HCT116 (cell line): ENCODE data around the gene LAMA1. TPM values are rescaled to one million over a fixed set of nuclear protein-coding genes. Genes with fewer than 3 reads are reported as not detected.

Experiments used
- ATAC-seq: fragments of 200-7000 bp; cut with Tn5 transposase; 2 replicates; pipeline ENCODE4 v1.9.1; 2020; ENCODE audit warnings: mild to moderate bottlenecking, moderate library complexity
- BruUV-seq: library from RNA; stranded (reverse); fragments of 400-500 nt; replicated peaks from 2 replicates; lab custom pipeline; 2021; lab: Mats Ljungman, UMichigan
- CTCF ChIA-PET: fragments of 300-600 bp; sonication (Branson Sonifier 250); formaldehyde crosslinking; loops from one replicate; lab custom pipeline; 2021; ENCODE audit warnings: antibody characterized with exemption; lab: Charles Lee
- POLR2A ChIA-PET: fragments of 300-600, 350-600 bp; sonication (Branson Sonifier 250); formaldehyde crosslinking; loops from one replicate; lab custom pipeline; 2021; ENCODE audit warnings: antibody characterized with exemption; lab: Charles Lee
- RAD21 ChIA-PET, 2 experiments: fragments of 300-600 bp; sonication (Branson Sonifier 250); formaldehyde crosslinking; loops; one replicate each; lab custom pipeline; 2023; ENCODE audit warnings: low total read pairs in 2 of 2; ENCODE audit not compliant: uncharacterized antibody in 2 of 2, unreplicated experiment in 2 of 2, low non-redundant PET in 1 of 2; lab: Charles Lee
- DNase-seq: peaks from one replicate; pipeline ENCODE4 v3.0.0-alpha.2; 2010; ENCODE audit warnings: low read depth, low spot score
- H2AFZ ChIP-seq: fragments of 200-600 bp; shearing (Covaris generic), sonication (generic); 2 replicates; pipeline ENCODE4 v1.6.1; 2017; ENCODE audit warnings: low read depth, mixed run types, mixed read lengths, antibody characterized with exemption, low read length; ENCODE audit not compliant: poor library complexity, severe bottlenecking
- H3K27ac ChIP-seq: 2 replicates; pipeline ENCODE4 v1.5.1; 2012; ENCODE audit warnings: low read depth, low read length
- H3K27me3 ChIP-seq: fragments of 200-600 bp; sonication (generic); 2 replicates; pipeline ENCODE4 v1.6.1; 2016; ENCODE audit warnings: mixed run types, low read length, mixed read lengths; ENCODE audit not compliant: insufficient read depth
- H3K36me3 ChIP-seq, 2 experiments: fragments of 200-500 bp in 1 of 2; fragments of 200-600 bp in 1 of 2; sonication (Bioruptor generic) in 1 of 2; sonication (generic) in 1 of 2; 2 replicates each; pipeline versions ENCODE4 v1.5.1 to v1.6.1; 2014 to 2016; ENCODE audit warnings: low read length in 2 of 2, inconsistent platforms in 1 of 2, mixed read lengths in 1 of 2, mixed run types in 1 of 2; ENCODE audit not compliant: insufficient read depth in 2 of 2, control insufficient read depth in 1 of 2
- H3K4me1 ChIP-seq, 2 experiments: fragments of 200-600 bp in 1 of 2; sonication (generic) in 1 of 2; 2 replicates each; pipeline versions ENCODE4 v1.5.1 to v1.6.1; 2012 to 2017; ENCODE audit warnings: low read length in 2 of 2, inconsistent platforms in 1 of 2, mild to moderate bottlenecking in 1 of 2, mixed read lengths in 1 of 2, mixed run types in 1 of 2, moderate library complexity in 1 of 2; ENCODE audit not compliant: insufficient read depth in 2 of 2, control insufficient read depth in 1 of 2
- H3K4me2 ChIP-seq: fragments of 200-600 bp; sonication (generic); 2 replicates; pipeline ENCODE4 v1.6.1; 2017; ENCODE audit warnings: mixed run types, low read length, mixed read lengths
- H3K4me3 ChIP-seq, 2 experiments: fragments of 200-600 bp in 1 of 2; sonication (generic) in 1 of 2; replicated peaks in 1 of 2; 2 replicates each; pipeline ENCODE4 v1.5.1; 2011 to 2016; ENCODE audit warnings: low read length in 2 of 2, control low read depth in 1 of 2, low read depth in 1 of 2, mild to moderate bottlenecking in 1 of 2, mixed read lengths in 1 of 2, mixed run types in 1 of 2
- H3K79me2 ChIP-seq: fragments of 200-600 bp; sonication (generic); 2 replicates; pipeline ENCODE4 v1.6.1; 2017; ENCODE audit warnings: mild to moderate bottlenecking, mixed run types, low read length, moderate library complexity, mixed read lengths; ENCODE audit not compliant: insufficient read depth
- H3K9ac ChIP-seq: fragments of 200-600 bp; sonication (generic); 2 replicates; pipeline ENCODE4 v1.6.1; 2016; ENCODE audit warnings: low read length, mixed read lengths
- H3K9me2 ChIP-seq: fragments of 200-600 bp; sonication (generic), shearing (Covaris generic); 2 replicates; pipeline ENCODE4 v1.6.1; 2017; ENCODE audit warnings: mixed run types, mild to moderate bottlenecking, moderate library complexity; ENCODE audit not compliant: insufficient read depth
- H3K9me3 ChIP-seq, 2 experiments: fragments of 200-500 bp in 1 of 2; fragments of 200-600 bp in 1 of 2; sonication (Bioruptor generic) in 1 of 2; sonication (generic) in 1 of 2; 2 replicates each; pipeline ENCODE4 v1.6.1; 2014 to 2017; ENCODE audit warnings: low read length in 2 of 2, mixed read lengths in 2 of 2, inconsistent platforms in 1 of 2, low read depth in 1 of 2, mild to moderate bottlenecking in 1 of 2, mixed run types in 1 of 2, moderate library complexity in 1 of 2; ENCODE audit not compliant: control insufficient read depth in 1 of 2, insufficient read depth in 1 of 2
- H4K20me1 ChIP-seq: fragments of 200-600 bp; sonication (generic), shearing (Covaris generic); 2 replicates; pipeline ENCODE4 v1.6.1; 2017; ENCODE audit warnings: mixed run types, mild to moderate bottlenecking, moderate library complexity; ENCODE audit not compliant: insufficient read depth
- CBX3 ChIP-seq: IDR thresholded peaks from 2 replicates; pipeline ENCODE4 v1.6.1; 2012; ENCODE audit warnings: low read depth
- CEBPB ChIP-seq: IDR thresholded peaks from 2 replicates; pipeline ENCODE4 v1.6.1; 2012; ENCODE audit warnings: low read depth
- EGR1 ChIP-seq: IDR thresholded peaks from 2 replicates; pipeline ENCODE4 v1.6.1; 2012; ENCODE audit warnings: low read depth
- ELF1 ChIP-seq: IDR thresholded peaks from 2 replicates; pipeline ENCODE4 v1.6.1; 2012; ENCODE audit warnings: low read depth, borderline replicate concordance
- EZH2phosphoT487 ChIP-seq: fragments of 200-600 bp; IDR thresholded peaks from 2 replicates; pipeline ENCODE4 v1.6.1; 2018; ENCODE audit warnings: antibody characterized with exemption, borderline replicate concordance
- JUND ChIP-seq: IDR thresholded peaks from 2 replicates; pipeline ENCODE4 v1.6.1; 2012
- POLR2A ChIP-seq: IDR thresholded peaks from 2 replicates; pipeline ENCODE4 v1.7.0; 2011; ENCODE audit warnings: borderline replicate concordance; ENCODE audit not compliant: insufficient read depth, insufficient read length; ENCODE audit errors: extremely low read depth
- POLR2AphosphoS5 ChIP-seq: IDR thresholded peaks from 2 replicates; pipeline ENCODE4 v1.6.1; 2011; ENCODE audit warnings: mild to moderate bottlenecking, low read depth, low read length, moderate library complexity
- RAD21 ChIP-seq: IDR thresholded peaks from 2 replicates; pipeline ENCODE4 v1.6.1; 2012; ENCODE audit warnings: low read depth, mild to moderate bottlenecking
- REST ChIP-seq: IDR thresholded peaks from 2 replicates; pipeline ENCODE4 v1.6.1; 2012; ENCODE audit warnings: low read depth
- SIN3A ChIP-seq: IDR thresholded peaks from 2 replicates; pipeline ENCODE4 v1.6.1; 2012; ENCODE audit warnings: low read depth
- SP1 ChIP-seq: IDR thresholded peaks from 2 replicates; pipeline ENCODE4 v1.6.1; 2012; ENCODE audit warnings: low read depth
- TCF7L2 ChIP-seq: IDR thresholded peaks from 2 replicates; pipeline ENCODE4 v1.7.0; 2011; ENCODE audit warnings: borderline replicate concordance, inconsistent platforms; ENCODE audit not compliant: insufficient read depth, insufficient read length; ENCODE audit errors: extremely low read depth
- YY1 ChIP-seq: IDR thresholded peaks from 2 replicates; pipeline ENCODE4 v1.6.1; 2011; ENCODE audit warnings: low read length, low read depth, moderate library complexity, mild to moderate bottlenecking; ENCODE audit not compliant: insufficient replicate concordance; ENCODE audit errors: extremely low read depth
- ZFX ChIP-seq: fragments of 450-650 bp; IDR thresholded peaks from 2 replicates; pipeline ENCODE4 v1.6.1; 2017
- ZNF274 ChIP-seq: fragments of 200-500 bp; sonication (Bioruptor generic); IDR thresholded peaks from 2 replicates; pipeline ENCODE4 v1.6.1; 2014; ENCODE audit warnings: mild to moderate bottlenecking, low read depth, low read length, inconsistent platforms
- intact Hi-C: fragments of 100-400 bp; cut with micrococcal nuclease; formaldehyde crosslinking; loops from 2 replicates; pipeline ENCODE4 v1.10.0; 2022
- total RNA-seq: library from RNA; stranded (reverse); gene quantifications from one replicate; pipeline ENCODE4 v1.2.1, GENCODE V29; 2021; ENCODE audit not compliant: unreplicated experiment
- TF ChIP-seq, protein P1 (sequence below): IDR thresholded peaks from 2 replicates; pipeline ENCODE4 v1.6.1; 2012
- TF ChIP-seq, protein P2 (sequence below): IDR thresholded peaks from 2 replicates; pipeline ENCODE4 v1.6.1; 2012

The LAMA1 gene
- total RNA-seq, 1 experiment from 2014 or later = 0.05 TPM

DNA sequence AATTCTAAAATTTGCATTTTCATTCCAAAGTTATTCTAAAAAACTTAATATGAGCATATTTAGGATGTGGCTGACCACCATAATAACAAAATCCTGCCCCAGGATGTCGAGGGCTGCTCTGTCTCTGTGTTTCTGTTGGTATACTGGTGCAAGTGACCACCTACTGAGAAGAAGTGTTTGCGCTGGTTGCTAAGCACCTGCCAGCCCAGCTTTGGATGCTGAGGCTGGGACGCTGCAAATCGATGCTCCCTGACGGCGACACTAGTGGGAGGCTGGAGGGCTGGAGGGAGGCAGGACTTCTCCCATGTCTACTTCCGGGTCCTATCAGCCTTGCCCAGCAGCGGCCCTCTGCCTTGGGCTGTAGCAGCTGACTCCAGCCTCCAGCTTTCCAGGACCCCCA, 45.0 kb downstream of the LAMA1 start:
- intact Hi-C loops = no loop called here
- CTCF ChIA-PET = no interaction called here
- Histone ChIP-seq H3K9ac (no peak overlapping the region), H3K4me1 (no peaks in the 10 kb centered on the region), H3K4me3 (no peak overlapping the region), H3K27ac (no peak overlapping the region), H3K36me3 (no peaks in the 10 kb centered on the region), H3K9me2 (no peaks in the 10 kb centered on the region), H3K9me3 (peaks cover 0 to 16% of the 10 kb centered on the region in 2 experiments; a peak in 2 of 4 replicates), H3K79me2 (no peaks in the 10 kb centered on the region), H3K4me2 (no peak overlapping the region), H3K27me3 (no peaks in the 10 kb centered on the region), H2AFZ (no peak overlapping the region), H4K20me1 (no peaks in the 10 kb centered on the region)
- ATAC-seq (no peak), DNase-seq (no peak)
- no TSS peak for BruUV-seq
- RAD21 ChIA-PET = no interaction called here
- TF ChIP-seq ELF1 = no peak
- no peak for TF ChIP-seq EGR1
- no peak for TF ChIP-seq CBX3
- no peak for TF ChIP-seq POLR2A
- TF ChIP-seq SP1 = no peak
- POLR2A ChIA-PET = no interaction called here

DNA sequence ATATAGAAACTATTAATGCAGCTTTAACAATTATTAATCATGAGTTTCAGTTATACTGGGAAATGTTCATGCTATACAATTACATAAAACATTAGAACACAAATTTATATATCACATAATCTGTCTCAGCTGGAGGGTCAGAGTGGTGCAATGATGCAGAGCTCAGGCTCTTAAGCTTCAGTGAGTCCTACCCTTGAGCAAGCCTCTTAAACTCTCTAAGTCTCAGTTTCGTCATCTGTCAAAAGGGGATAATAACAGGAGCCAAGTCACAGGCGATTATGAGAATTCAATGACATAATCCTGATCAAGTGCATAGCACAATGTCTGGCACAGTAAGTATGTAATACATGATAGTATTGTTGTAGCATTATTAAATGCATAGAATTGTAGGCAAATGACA, 46.0 kb downstream of the LAMA1 start:
- no peaks in the 10 kb centered on the region for H4K20me1 ChIP-seq
- H3K27ac ChIP-seq = no peak overlapping the region
- DNase-seq (no peak), ATAC-seq (no peak)
- POLR2A ChIA-PET = no interaction called here
- H3K4me3 ChIP-seq = no peak overlapping the region
- peaks cover 0 to 13% of the 10 kb centered on the region in 2 experiments; a peak in 1 of 4 replicates for H3K9me3 ChIP-seq
- no TSS peak for BruUV-seq
- no peaks in the 10 kb centered on the region for H3K9me2 ChIP-seq
- no peak overlapping the region for H3K4me2 ChIP-seq
- no peaks in the 10 kb centered on the region for H3K4me1 ChIP-seq
- no peaks in the 10 kb centered on the region for H3K79me2 ChIP-seq
- H3K9ac ChIP-seq = no peak overlapping the region
- no peak overlapping the region for H2AFZ ChIP-seq
- no peaks in the 10 kb centered on the region for H3K36me3 ChIP-seq
- H3K27me3 ChIP-seq = no peaks in the 10 kb centered on the region
- CTCF ChIA-PET = no interaction called here
- intact Hi-C loops = no loop called here
- RAD21 ChIA-PET = no interaction called here
- TF ChIP-seq CEBPB = no peak
- TF ChIP-seq SIN3A = no peak
- TF ChIP-seq TCF7L2 = no peak
- TF ChIP-seq YY1 = no peak
- TF ChIP-seq REST = no peak
- TF ChIP-seq, protein P1, sequence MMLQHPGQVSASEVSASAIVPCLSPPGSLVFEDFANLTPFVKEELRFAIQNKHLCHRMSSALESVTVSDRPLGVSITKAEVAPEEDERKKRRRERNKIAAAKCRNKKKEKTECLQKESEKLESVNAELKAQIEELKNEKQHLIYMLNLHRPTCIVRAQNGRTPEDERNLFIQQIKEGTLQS = no peak
- no peak for TF ChIP-seq EZH2phosphoT487
- no peak for TF ChIP-seq RAD21
- TF ChIP-seq POLR2A = no peak
- TF ChIP-seq SP1 = no peak
- TF ChIP-seq ELF1 = no peak
- no peak for TF ChIP-seq JUND
- no peak for TF ChIP-seq POLR2AphosphoS5
- no peak for TF ChIP-seq ZFX
- no peak for TF ChIP-seq EGR1
- no peak for TF ChIP-seq ZNF274
- TF ChIP-seq, protein P2, sequence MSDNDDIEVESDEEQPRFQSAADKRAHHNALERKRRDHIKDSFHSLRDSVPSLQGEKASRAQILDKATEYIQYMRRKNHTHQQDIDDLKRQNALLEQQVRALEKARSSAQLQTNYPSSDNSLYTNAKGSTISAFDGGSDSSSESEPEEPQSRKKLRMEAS = no peak
